IPS-20b (cell line): ENCODE measurements around the gene NUTM2B.
"Not testable (repeated sequence)": the region's sequence is repeated elsewhere in the genome, so short reads cannot be mapped to it uniquely, and the experiment has no call there.

ENCODE experiments used
- H3K27ac ChIP-seq: one replicate; pipeline ENCODE4 v1.5.1; 2013; ENCODE audit warnings: low read length
- H3K27me3 ChIP-seq: 2 replicates; pipeline ENCODE4 v1.6.1; 2013; ENCODE audit warnings: mild to moderate bottlenecking, low read length, inconsistent platforms; ENCODE audit not compliant: insufficient read depth
- H3K36me3 ChIP-seq: 2 replicates; pipeline ENCODE4 v1.6.1; 2013; ENCODE audit warnings: low read depth, mild to moderate bottlenecking, inconsistent platforms, low read length, moderate library complexity; ENCODE audit not compliant: insufficient read depth
- H3K4me1 ChIP-seq: 2 replicates; pipeline ENCODE4 v1.6.1; 2013; ENCODE audit warnings: mild to moderate bottlenecking, control low read depth, inconsistent platforms, low read length, moderate library complexity; ENCODE audit not compliant: insufficient read depth
- H3K4me3 ChIP-seq: 2 replicates; pipeline ENCODE4 v1.5.1; 2013; ENCODE audit warnings: mild to moderate bottlenecking, low read length, inconsistent platforms
- H3K9ac ChIP-seq: 2 replicates; pipeline ENCODE4 v1.6.1; 2013; ENCODE audit warnings: low read depth, mild to moderate bottlenecking, inconsistent platforms, low read length, moderate library complexity
- H3K9me3 ChIP-seq: 2 replicates; pipeline ENCODE4 v1.6.1; 2013; ENCODE audit warnings: mild to moderate bottlenecking, low read depth, low read length, inconsistent platforms; ENCODE audit not compliant: insufficient read depth

The NUTM2B gene, protein sequence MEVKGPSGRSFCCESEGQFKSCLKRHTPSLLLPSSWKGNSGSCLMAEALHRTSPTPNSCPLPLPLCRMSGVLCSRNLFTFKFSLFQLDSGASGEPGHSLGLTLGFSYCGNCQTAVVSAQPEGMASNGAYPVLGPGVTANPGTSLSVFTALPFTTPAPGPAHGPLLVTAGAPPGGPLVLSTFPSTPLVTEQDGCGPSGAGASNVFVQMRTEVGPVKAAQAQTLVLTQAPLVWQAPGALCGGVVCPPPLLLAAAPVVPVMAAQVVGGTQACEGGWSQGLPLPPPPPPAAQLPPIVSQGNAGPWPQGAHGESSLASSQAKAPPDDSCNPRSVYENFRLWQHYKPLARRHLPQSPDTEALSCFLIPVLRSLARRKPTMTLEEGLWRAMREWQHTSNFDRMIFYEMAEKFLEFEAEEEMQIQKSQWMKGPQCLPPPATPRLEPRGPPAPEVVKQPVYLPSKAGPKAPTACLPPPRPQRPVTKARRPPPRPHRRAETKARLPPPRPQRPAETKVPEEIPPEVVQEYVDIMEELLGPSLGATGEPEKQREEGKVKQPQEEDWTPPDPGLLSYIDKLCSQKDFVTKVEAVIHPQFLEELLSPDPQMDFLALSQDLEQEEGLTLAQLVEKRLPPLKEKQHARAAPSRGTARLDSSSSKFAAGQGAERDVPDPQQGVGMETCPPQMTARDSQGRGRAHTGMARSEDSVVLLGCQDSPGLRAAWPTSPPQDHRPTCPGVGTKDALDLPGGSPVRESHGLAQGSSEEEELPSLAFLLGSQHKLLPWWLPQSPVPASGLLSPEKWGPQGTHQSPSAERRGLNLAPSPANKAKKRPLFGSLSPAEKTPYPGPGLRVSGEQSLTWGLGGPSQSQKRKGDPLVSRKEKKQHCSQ

DNA sequence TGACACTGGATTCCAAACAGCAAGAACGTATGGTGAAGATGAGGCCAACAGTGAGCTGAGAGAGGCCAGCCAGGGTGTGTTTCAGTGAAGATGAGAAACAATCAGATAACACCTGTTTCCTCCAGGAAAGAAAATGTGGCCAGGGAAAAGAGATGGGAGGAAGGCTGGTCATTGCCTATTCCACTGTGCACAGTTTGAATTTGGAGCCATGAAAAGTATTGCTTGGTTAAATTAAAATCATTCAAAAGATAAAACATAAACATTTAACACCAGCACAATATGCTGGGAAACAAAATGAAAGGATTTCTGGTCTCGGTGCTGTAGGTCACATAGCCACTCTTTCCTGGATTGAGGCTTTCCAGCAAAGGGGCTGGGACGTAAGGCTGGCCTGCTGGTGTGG lies at the start of gene NUTM2B:
Gene NUTM2B, plus strand, starts transcription at position 301 of the 400 bp plus-strand sequence. CDS start 383 bp downstream, outside the sequence.
- not testable (repeated sequence) for H3K9ac ChIP-seq, H3K4me1 ChIP-seq, H3K9me3 ChIP-seq, H3K4me3 ChIP-seq, H3K27me3 ChIP-seq, H3K27ac ChIP-seq, H3K36me3 ChIP-seq

DNA sequence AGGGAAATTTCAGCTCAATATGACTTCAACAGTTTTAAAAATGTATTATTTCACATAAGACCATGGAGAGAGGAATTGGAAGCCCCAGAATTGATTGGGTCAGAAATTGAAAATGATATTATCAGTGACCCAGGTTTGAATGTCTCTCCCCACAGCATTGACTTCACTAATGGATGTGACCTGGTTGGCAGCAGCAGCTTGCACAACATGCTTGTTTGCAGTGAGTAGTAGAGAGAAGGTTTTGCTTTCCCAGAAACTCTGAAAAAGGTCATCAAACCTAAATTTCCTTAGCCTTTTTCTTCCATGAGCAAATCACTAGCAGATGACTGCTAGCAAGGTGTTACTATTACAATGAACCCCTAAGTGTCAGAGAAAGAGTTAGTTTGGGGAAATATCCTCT lies 39.7 kb upstream of the NUTM2B start:
- H3K9me3 ChIP-seq, H3K27me3 ChIP-seq, H3K36me3 ChIP-seq, H3K4me1 ChIP-seq, H3K9ac ChIP-seq, H3K4me3 ChIP-seq, H3K27ac ChIP-seq: not testable (repeated sequence)

DNA sequence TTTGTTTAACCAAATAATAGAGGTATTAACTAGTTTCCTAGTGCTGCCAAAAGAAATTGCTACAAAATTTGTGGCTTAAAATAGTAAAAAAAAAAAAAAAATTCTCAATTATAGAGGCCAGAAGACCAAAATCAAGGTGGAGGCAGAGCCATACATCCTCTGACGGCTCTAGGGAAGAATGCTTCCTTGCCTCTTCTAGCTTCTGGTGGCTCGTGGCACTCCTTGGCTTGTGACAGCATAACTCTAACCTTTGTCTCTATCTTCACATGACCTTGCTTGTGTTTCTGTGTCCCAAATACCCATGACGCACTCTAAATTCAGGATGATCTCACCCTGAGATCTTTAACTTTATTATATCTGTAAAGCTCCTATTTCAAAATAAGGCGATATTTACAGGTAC lies 38.3 kb upstream of the NUTM2B start:
- H3K4me3 ChIP-seq, H3K9me3 ChIP-seq, H3K27me3 ChIP-seq, H3K36me3 ChIP-seq, H3K27ac ChIP-seq, H3K9ac ChIP-seq, H3K4me1 ChIP-seq: not testable (repeated sequence)

DNA sequence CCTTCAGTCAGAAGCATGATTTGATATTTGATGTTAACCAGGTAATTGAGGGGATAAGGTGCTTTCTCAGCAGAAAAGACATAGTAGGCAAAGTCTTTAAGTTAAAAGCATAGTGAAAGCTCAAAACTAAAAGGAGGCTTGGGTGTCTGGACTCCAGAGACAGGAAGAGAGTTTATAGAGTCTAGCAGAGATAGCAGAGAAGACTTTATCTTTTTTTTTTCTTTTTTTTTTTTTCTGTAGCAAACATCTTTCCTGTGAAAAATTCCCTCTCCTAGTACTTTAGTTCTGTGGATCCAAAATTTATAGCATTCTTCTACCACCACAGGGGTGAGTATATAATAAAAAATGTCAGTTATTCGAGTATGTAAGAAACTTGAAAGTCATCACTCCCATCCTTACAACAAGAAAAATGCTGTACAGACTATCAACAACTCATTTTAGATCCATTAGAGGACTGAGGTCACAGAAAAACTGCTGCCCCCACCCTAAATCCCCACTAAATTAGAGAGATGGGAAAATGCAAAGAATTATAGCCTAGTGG lies 33.7 kb upstream of the NUTM2B start:
- not testable (repeated sequence) for H3K36me3 ChIP-seq, H3K9me3 ChIP-seq, H3K9ac ChIP-seq, H3K27me3 ChIP-seq, H3K27ac ChIP-seq, H3K4me1 ChIP-seq, H3K4me3 ChIP-seq

DNA sequence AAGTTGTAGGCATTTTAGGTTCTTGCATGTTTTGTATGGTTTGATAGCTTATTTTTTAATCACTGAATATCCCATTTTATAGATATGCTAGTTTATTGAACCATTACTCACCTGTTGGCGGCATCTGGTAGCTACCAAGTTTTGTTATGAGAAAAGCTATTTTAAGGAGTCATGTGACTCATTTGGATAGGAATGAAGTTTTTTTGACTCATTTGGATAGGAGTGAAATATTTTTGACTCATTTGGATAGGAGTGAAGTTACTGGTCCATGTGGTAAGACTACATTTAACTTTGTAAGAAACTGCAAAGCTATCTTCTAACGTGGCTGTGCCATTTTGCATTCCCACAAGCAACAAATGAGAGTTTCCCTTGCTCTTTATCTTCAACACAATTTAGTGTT lies 28.1 kb upstream of the NUTM2B start:
- not testable (repeated sequence) for H3K4me1 ChIP-seq, H3K27me3 ChIP-seq, H3K36me3 ChIP-seq, H3K4me3 ChIP-seq, H3K27ac ChIP-seq, H3K9ac ChIP-seq, H3K9me3 ChIP-seq

DNA sequence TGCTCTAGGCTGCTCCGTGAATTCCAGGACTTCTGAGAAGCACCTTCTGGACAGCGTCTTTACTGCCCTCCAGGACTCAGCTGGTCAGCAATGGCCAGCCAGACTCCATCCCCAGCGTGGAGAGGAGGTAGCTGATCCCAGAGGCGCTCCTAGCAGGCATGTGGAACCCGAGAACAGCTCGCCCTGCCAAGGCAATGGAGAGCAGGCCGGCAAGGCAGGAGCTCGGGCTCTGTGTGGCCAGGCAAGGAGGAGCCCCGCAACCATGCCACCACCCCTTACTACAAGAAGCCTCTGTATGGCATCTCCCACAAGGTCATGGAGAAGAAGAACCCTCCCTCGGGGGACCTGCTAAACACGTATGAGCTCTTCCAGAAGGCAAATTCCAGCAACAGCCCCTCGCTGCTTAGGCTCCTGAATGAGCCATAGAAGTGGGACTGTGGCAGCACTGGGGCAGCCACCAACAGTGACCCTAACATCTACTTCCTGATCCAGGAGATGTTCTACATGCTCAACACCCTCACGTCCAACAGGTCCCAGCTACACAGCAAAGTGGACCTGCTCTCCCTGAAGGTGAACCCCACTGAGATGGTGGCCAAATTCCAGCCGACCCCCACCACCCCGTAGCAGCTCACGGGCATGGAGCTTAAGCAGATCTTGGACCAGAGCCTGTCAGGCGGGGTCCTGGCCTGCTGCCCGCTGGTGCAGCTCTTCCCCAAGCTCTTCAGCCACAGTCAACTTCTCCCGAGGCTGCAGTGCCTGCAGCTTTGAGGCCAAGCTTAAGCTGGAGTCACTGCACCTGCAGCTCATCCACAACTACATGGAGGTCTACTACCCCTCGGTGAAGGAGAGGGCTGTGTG lies 19.8 kb upstream of the NUTM2B start:
- not testable (repeated sequence) for H3K27me3 ChIP-seq, H3K4me1 ChIP-seq, H3K9me3 ChIP-seq, H3K4me3 ChIP-seq, H3K36me3 ChIP-seq, H3K9ac ChIP-seq, H3K27ac ChIP-seq

DNA sequence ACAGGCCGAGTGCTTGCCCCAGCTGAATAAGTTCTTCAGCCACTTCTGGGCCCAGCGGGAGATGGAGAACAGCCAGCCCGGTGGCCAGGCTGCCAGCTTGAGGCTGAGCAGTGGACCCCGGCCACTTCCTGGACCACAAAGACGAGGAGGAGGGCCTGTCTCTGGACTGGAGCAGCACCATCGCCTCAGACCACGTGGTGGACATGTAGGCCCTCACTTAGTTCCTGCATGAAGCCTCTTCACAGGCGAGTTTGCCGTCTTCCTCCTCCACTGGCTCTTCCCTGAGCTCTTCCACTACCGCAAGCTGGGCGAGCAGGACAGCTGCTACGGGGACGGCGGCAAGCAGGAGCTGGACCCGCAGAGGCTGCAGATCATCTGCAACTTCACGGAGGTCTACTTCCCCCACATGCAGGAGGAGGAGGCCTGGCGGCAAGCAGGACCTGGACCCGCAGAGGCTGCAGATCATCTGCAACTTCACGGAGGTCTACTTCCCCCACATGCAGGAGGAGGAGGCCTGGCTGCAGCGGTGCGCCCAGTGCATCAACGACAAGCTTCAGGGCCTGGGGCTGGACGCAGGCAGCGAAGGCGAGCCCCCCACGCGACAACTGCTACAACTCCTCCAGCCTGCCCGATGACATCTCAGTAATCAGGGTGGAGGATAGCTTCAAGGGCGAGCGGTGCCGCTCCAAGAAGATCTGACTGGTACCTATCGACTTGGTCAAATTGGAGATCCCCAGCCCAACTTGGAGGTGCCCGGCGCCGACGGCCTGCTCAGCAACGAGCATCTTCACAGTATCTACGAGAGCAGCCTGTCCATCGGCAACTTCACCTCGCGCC lies 18.9 kb upstream of the NUTM2B start:
- H3K4me3 ChIP-seq, H3K27ac ChIP-seq, H3K9me3 ChIP-seq, H3K9ac ChIP-seq, H3K36me3 ChIP-seq, H3K4me1 ChIP-seq, H3K27me3 ChIP-seq: not testable (repeated sequence)

DNA sequence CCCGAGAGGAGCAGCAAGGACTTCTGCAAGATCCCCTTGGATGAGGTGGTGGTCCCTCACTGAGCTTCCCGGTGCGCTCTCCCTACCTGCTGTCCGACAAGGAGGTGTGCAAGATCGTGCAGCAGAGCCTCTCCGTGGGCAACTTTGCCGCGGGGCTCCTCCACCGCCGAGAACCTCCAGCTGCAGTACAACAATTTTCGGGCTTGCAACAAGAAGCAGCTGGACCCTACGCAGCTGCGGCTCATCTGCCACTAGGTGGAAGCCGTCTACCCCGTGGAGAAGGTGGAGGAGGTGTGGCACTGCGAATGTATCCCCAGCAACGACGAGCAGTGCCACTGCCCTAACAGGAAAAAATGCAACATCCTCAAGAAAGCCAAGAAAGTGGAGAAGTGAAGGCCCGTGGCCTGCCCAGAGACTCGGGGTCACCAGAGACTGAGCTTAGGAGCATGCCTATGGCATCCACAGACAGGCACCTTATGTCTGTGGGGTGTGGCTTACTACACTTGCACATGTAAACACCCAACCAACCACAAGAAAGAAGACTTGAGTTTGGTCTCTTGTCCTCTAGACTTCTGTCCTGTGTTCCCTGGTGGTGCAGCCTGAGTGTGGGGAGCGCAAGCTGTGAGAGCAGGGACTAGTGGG lies 17.9 kb upstream of the NUTM2B start:
- H3K4me3 ChIP-seq, H3K9me3 ChIP-seq, H3K9ac ChIP-seq, H3K4me1 ChIP-seq, H3K27me3 ChIP-seq, H3K36me3 ChIP-seq, H3K27ac ChIP-seq: not testable (repeated sequence)

DNA sequence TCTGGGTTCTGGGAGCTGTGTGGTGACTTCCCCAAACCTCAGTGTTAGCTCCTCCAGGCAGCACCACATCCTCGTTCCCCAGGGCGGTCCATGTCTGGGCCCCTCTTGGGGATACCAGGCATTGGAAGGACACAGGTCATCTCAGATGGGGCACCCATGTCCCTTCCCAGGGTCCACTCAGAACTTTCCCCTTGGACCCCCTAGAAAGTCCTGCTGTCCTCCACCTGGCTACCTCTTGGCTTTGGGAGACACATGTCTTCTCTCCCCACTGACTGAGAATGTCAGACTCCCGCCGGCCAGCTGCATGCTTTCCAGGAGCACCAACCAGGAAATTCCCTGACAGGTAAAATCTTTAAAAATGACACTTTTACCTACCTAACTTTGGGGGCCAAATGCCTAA lies 16.4 kb upstream of the NUTM2B start:
- not testable (repeated sequence) for H3K9ac ChIP-seq, H3K4me3 ChIP-seq, H3K9me3 ChIP-seq, H3K27me3 ChIP-seq, H3K36me3 ChIP-seq, H3K4me1 ChIP-seq, H3K27ac ChIP-seq

DNA sequence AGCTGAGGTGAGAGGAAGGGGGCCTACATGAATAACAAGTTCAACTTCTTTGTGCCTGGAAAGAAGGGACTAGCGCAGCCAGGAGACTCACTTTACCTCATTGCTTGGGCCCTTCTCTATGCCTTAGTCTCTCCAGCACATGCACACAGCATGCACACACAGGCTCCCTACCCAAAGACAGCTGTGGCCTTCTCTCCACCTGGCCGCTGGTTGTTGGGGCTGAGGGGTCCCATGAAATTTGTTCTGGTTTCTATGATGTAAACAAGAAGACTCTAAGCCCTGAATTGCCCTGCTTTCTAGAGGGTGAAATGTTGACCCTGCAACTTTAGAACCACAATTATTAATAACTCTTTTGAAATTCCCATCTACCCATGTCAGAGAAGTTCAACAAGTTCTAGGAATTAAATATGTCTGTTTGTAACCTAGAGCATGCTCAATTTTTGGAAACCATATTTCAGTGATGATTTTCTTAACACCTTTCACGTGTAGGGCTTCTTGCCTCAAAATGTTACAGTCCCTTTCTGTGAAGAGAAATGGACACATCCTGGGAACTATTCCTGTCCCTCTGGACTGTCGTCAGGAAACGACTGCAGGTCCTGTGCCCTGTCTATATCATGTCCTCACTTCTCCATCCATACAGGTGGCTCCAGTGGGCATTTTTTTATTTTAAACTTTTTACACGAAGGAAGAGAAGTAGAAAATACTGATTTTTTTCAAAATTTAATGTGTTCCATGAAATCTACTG lies 15.4 kb upstream of the NUTM2B start:
- not testable (repeated sequence) for H3K27ac ChIP-seq, H3K9me3 ChIP-seq, H3K4me3 ChIP-seq, H3K9ac ChIP-seq, H3K36me3 ChIP-seq, H3K27me3 ChIP-seq, H3K4me1 ChIP-seq
